Panc1 (cell line): ENCODE results near the gene MAP2.

Experiments used
- CTCF ChIP-seq: fragments of 450-650 bp; IDR thresholded peaks from 2 replicates; pipeline ENCODE4 v1.5.1; 2017; ENCODE audit warnings: mild to moderate bottlenecking
- POLR2AphosphoS5 ChIP-seq: IDR thresholded peaks from 2 replicates; pipeline ENCODE4 v1.6.1; 2012; ENCODE audit warnings: mild to moderate bottlenecking, low read depth, low read length, moderate library complexity
- REST ChIP-seq, 2 experiments: IDR thresholded peaks; 2 replicates each; pipeline ENCODE4 v1.6.1; 2011 to 2012; ENCODE audit warnings: low read depth in 2 of 2, control low read depth in 1 of 2, low read length in 1 of 2, mild to moderate bottlenecking in 1 of 2, moderate library complexity in 1 of 2; ENCODE audit not compliant: insufficient read depth in 1 of 2
- SIN3A ChIP-seq: IDR thresholded peaks from 2 replicates; pipeline ENCODE4 v1.6.1; 2012; ENCODE audit warnings: low read depth, mild to moderate bottlenecking, low read length, moderate library complexity, borderline replicate concordance; ENCODE audit not compliant: insufficient read depth
- TCF7L2 ChIP-seq: IDR thresholded peaks from 2 replicates; pipeline ENCODE4 v1.6.1; 2011; ENCODE audit warnings: mild to moderate bottlenecking, low read depth, low read length, inconsistent platforms

GRCh38 chr2:209463835-209464234, 40.0 kb downstream of the MAP2 start:
- TF ChIP-seq SIN3A (no peak), CTCF (no peak), POLR2AphosphoS5 (no peak), REST (IDR thresholded peaks at IDR 0.05; ENCODE audit: insufficient read depth in 1 of 2, low read depth in 2 of 2, low read length in 1 of 2) (no peak), TCF7L2 (no peak)
